ENCODE data around the gene PIEZO2. TPM values are rescaled to one million over a fixed set of nuclear protein-coding genes. Genes with fewer than 3 reads are reported as not detected.

PIEZO2 gene
- polyA plus RNA-seq, 1 donor from 2014 or later, result 0.30 TPM

DNA sequence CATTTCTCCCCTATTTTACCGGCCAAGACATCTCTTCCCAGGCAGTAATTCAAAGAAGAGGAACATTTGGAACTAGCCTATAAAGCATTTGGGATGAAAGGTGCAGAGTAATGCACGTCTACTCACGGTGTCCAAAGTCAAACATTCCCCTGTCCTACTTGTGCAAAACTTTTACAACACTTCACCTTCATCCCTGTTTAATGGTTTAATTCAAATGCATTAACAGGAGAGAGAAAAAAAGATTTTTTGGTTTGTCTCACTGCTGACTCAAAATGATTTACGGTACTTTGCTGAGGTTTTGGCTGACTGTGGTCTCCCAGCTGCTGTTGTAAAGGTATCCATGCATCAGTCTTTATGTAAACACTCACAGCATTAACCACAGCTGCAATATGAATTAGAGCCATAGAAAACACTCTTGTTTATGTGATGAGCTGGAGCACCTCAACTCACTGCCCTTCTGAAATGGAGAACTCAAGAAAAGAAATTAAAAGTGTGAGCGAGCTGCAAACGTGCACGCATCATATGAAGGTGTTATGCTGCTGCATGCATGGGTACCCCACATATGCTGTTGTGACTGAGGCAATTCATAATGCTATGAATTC is 220.5 kb downstream of the PIEZO2 start:
- Histone ChIP-seq H3K27me3 (ENCODE audit: insufficient read depth, low read depth, low read length) (no peaks in the 10 kb centered on the region), H3K27ac (ENCODE audit: low read length) (no peak overlapping the region), H3K9me2 (ENCODE audit: insufficient read depth, low read length) (no peaks in the 10 kb centered on the region), H3K4me3 (ENCODE audit: low read length) (no peak overlapping the region), H4K20me1 (ENCODE audit: insufficient read depth) (no peaks in the 10 kb centered on the region), H3K79me2 (replicated peaks; ENCODE audit: insufficient read depth, low read length) (no peaks in the 10 kb centered on the region), H3K4me2 (ENCODE audit: low read length) (no peak overlapping the region), H2AFZ (ENCODE audit: low read depth, low read length) (no peak overlapping the region), H3K9me3 (ENCODE audit: low read length) (no peaks in the 10 kb centered on the region), H3K36me3 (ENCODE audit: insufficient read depth, low read length) (no peaks in the 10 kb centered on the region), H3K9ac (ENCODE audit: low read length) (no peak overlapping the region), H3F3A (ENCODE audit: insufficient read depth, low read length, poor library complexity, severe bottlenecking) (no peaks in the 10 kb centered on the region)
- TF ChIP-seq RAD21 (conservative IDR thresholded peaks at IDR 0.05) (no peak), EP300 (conservative IDR thresholded peaks at IDR 0.05; ENCODE audit: poor library complexity, severe bottlenecking) (no peak), MXI1 (conservative IDR thresholded peaks at IDR 0.05; ENCODE audit: poor library complexity, severe bottlenecking) (no peak), TAF1 (IDR thresholded peaks at IDR 0.05; ENCODE audit: low read depth) (no peak), POLR2AphosphoS5 (IDR thresholded peaks at IDR 0.05) (no peak), EZH2 (IDR thresholded peaks at IDR 0.05; ENCODE audit: borderline replicate concordance, insufficient read depth, low read length, poor library complexity, severe bottlenecking) (no peak), SMC3 (conservative IDR thresholded peaks at IDR 0.05; ENCODE audit: poor library complexity) (no peak)
- TF ChIP-seq, protein P1, sequence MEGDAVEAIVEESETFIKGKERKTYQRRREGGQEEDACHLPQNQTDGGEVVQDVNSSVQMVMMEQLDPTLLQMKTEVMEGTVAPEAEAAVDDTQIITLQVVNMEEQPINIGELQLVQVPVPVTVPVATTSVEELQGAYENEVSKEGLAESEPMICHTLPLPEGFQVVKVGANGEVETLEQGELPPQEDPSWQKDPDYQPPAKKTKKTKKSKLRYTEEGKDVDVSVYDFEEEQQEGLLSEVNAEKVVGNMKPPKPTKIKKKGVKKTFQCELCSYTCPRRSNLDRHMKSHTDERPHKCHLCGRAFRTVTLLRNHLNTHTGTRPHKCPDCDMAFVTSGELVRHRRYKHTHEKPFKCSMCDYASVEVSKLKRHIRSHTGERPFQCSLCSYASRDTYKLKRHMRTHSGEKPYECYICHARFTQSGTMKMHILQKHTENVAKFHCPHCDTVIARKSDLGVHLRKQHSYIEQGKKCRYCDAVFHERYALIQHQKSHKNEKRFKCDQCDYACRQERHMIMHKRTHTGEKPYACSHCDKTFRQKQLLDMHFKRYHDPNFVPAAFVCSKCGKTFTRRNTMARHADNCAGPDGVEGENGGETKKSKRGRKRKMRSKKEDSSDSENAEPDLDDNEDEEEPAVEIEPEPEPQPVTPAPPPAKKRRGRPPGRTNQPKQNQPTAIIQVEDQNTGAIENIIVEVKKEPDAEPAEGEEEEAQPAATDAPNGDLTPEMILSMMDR (IDR thresholded peaks at IDR 0.05; ENCODE audit: poor library complexity, severe bottlenecking), result no peak
- TF ChIP-seq, protein P2, sequence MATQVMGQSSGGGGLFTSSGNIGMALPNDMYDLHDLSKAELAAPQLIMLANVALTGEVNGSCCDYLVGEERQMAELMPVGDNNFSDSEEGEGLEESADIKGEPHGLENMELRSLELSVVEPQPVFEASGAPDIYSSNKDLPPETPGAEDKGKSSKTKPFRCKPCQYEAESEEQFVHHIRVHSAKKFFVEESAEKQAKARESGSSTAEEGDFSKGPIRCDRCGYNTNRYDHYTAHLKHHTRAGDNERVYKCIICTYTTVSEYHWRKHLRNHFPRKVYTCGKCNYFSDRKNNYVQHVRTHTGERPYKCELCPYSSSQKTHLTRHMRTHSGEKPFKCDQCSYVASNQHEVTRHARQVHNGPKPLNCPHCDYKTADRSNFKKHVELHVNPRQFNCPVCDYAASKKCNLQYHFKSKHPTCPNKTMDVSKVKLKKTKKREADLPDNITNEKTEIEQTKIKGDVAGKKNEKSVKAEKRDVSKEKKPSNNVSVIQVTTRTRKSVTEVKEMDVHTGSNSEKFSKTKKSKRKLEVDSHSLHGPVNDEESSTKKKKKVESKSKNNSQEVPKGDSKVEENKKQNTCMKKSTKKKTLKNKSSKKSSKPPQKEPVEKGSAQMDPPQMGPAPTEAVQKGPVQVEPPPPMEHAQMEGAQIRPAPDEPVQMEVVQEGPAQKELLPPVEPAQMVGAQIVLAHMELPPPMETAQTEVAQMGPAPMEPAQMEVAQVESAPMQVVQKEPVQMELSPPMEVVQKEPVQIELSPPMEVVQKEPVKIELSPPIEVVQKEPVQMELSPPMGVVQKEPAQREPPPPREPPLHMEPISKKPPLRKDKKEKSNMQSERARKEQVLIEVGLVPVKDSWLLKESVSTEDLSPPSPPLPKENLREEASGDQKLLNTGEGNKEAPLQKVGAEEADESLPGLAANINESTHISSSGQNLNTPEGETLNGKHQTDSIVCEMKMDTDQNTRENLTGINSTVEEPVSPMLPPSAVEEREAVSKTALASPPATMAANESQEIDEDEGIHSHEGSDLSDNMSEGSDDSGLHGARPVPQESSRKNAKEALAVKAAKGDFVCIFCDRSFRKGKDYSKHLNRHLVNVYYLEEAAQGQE (IDR thresholded peaks at IDR 0.05; ENCODE audit: borderline replicate concordance), result no peak

DNA sequence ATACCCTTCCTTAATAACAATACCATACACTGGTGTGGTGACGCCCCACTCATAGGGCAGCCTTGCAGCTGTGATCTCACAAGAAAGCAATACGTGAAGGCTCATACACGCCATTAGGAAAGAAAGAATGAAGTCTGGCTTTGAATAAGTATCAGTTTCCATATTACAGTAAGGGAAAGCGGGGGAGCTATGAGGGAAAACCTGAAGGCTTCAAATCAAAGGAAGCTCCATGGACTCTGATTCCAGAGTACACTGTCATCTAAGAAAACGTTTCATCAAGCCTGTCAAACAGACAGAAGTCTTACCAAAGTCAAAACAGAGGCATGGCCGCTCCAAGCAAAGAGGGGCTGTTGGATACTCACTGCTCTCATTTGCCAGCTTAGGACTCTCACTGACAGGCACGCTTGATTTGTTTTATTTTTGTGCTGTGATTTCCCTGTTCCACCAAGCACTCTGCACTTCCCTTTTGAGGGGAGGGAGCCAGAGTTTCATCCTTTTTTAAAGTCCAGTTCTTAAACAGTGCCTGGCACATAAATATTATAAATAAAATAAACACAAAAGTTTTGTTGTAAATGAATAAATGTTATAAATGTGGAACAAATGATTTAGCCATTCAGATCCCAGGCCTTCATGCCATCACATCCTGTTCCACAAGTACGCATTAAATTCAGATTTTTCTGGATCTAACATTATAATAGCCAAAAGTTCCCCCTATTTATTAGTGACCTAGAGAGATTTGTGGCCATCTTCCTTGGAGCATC is 221.2 kb downstream of the PIEZO2 start:
- Histone ChIP-seq H3K9me3 (ENCODE audit: low read length) (no peaks in the 10 kb centered on the region), H3K36me3 (ENCODE audit: insufficient read depth, low read length) (no peaks in the 10 kb centered on the region), H2AFZ (ENCODE audit: low read depth, low read length) (no peak overlapping the region), H3K27me3 (ENCODE audit: insufficient read depth, low read depth, low read length) (no peaks in the 10 kb centered on the region), H3F3A (ENCODE audit: insufficient read depth, low read length, poor library complexity, severe bottlenecking) (no peaks in the 10 kb centered on the region), H3K9ac (ENCODE audit: low read length) (no peak overlapping the region), H3K27ac (ENCODE audit: low read length) (no peak overlapping the region), H3K4me3 (ENCODE audit: low read length) (no peak overlapping the region), H3K4me2 (ENCODE audit: low read length) (no peak overlapping the region), H4K20me1 (ENCODE audit: insufficient read depth) (no peaks in the 10 kb centered on the region), H3K79me2 (replicated peaks; ENCODE audit: insufficient read depth, low read length) (no peaks in the 10 kb centered on the region), H3K9me2 (ENCODE audit: insufficient read depth, low read length) (no peaks in the 10 kb centered on the region)
- TF ChIP-seq EP300 (conservative IDR thresholded peaks at IDR 0.05; ENCODE audit: poor library complexity, severe bottlenecking) (no peak), TAF1 (IDR thresholded peaks at IDR 0.05; ENCODE audit: low read depth) (no peak)
